ENCODE results near the gene WDR73. TPM values are rescaled to one million over a fixed set of nuclear protein-coding genes. Genes with fewer than 3 reads are reported as not detected.

Gene WDR73
- total and polyA plus RNA-seq, 10 of the 15 experiments (the other 5 are each of a cell fraction or from before 2014, with no cell fraction given), result 4.4 to 25.6 (median 16.3) TPM

DNA sequence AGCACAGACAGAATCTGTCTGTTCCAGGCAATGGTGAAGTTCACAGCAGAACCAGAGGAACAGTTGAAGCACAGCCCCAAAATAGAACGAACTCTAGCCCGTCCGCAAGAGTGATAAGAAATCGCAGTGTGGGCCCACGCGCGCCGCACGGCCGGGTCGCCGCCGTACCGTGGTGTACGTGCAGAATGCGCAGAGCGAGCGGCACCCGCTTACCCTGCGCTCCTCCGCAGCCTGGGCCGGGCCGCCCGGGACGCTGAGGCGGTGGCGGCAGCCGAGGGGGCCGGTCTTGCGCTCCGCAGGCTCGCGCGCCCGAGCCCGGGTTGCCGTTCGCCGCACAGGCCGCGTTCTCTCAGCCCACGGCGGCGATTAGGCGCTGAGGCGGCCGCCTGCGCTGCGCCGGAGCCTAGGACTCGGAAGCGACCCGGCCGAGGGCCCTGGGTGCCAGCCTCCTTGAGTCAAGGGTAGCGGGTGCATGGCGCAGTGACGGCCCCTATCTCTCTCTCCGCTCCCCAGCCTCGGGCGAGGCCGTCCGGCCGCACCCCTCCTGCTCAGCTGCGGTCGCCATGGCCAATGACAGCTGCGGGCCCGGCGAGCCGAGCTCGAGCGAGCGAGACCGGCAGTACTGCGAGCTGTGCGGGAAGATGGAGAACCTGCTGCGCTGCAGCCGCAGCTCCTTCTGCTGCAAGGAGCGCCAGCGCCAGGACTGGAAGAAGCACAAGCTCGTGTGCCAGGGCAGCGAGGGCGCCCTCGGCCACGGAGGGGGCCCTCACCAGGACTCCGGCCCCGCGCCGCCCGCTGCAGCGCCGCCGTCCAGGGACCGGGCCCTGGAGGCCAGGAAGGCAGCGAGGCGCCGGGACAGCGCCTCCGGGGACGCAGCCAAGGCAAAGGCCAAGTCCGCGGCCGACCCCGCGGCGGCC is 20.5 kb downstream of the WDR73 start (continued):
- TF ChIP-seq, protein P1, sequence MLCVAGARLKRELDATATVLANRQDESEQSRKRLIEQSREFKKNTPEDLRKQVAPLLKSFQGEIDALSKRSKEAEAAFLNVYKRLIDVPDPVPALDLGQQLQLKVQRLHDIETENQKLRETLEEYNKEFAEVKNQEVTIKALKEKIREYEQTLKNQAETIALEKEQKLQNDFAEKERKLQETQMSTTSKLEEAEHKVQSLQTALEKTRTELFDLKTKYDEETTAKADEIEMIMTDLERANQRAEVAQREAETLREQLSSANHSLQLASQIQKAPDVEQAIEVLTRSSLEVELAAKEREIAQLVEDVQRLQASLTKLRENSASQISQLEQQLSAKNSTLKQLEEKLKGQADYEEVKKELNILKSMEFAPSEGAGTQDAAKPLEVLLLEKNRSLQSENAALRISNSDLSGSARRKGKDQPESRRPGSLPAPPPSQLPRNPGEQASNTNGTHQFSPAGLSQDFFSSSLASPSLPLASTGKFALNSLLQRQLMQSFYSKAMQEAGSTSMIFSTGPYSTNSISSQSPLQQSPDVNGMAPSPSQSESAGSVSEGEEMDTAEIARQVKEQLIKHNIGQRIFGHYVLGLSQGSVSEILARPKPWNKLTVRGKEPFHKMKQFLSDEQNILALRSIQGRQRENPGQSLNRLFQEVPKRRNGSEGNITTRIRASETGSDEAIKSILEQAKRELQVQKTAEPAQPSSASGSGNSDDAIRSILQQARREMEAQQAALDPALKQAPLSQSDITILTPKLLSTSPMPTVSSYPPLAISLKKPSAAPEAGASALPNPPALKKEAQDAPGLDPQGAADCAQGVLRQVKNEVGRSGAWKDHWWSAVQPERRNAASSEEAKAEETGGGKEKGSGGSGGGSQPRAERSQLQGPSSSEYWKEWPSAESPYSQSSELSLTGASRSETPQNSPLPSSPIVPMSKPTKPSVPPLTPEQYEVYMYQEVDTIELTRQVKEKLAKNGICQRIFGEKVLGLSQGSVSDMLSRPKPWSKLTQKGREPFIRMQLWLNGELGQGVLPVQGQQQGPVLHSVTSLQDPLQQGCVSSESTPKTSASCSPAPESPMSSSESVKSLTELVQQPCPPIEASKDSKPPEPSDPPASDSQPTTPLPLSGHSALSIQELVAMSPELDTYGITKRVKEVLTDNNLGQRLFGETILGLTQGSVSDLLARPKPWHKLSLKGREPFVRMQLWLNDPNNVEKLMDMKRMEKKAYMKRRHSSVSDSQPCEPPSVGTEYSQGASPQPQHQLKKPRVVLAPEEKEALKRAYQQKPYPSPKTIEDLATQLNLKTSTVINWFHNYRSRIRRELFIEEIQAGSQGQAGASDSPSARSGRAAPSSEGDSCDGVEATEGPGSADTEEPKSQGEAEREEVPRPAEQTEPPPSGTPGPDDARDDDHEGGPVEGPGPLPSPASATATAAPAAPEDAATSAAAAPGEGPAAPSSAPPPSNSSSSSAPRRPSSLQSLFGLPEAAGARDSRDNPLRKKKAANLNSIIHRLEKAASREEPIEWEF (IDR thresholded peaks at IDR 0.05; ENCODE audit: insufficient replicate concordance, low read depth, low read length), result no peak
- TF ChIP-seq STAT1 (conservative IDR thresholded peaks at IDR 0.05) (no peak), YY1 (IDR thresholded peaks at IDR 0.05; ENCODE audit: low read depth, low read length) (no peak), MYC (IDR thresholded peaks at IDR 0.05; ENCODE audit: insufficient read depth, insufficient read length, insufficient replicate concordance, low read length, severe bottlenecking) (no peak), TARDBP (IDR thresholded peaks at IDR 0.05; ENCODE audit: borderline replicate concordance) (no peak), ZZZ3 (IDR thresholded peaks at IDR 0.05; ENCODE audit: control insufficient read depth, insufficient read length, low read depth) (no peak), NBN (IDR thresholded peaks at IDR 0.05) (no peak)
- TF ChIP-seq, protein P2, sequence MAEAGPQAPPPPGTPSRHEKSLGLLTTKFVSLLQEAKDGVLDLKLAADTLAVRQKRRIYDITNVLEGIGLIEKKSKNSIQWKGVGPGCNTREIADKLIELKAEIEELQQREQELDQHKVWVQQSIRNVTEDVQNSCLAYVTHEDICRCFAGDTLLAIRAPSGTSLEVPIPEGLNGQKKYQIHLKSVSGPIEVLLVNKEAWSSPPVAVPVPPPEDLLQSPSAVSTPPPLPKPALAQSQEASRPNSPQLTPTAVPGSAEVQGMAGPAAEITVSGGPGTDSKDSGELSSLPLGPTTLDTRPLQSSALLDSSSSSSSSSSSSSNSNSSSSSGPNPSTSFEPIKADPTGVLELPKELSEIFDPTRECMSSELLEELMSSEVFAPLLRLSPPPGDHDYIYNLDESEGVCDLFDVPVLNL (IDR thresholded peaks at IDR 0.05; ENCODE audit: low read depth, low read length), result no peak
- TF ChIP-seq, protein P3, sequence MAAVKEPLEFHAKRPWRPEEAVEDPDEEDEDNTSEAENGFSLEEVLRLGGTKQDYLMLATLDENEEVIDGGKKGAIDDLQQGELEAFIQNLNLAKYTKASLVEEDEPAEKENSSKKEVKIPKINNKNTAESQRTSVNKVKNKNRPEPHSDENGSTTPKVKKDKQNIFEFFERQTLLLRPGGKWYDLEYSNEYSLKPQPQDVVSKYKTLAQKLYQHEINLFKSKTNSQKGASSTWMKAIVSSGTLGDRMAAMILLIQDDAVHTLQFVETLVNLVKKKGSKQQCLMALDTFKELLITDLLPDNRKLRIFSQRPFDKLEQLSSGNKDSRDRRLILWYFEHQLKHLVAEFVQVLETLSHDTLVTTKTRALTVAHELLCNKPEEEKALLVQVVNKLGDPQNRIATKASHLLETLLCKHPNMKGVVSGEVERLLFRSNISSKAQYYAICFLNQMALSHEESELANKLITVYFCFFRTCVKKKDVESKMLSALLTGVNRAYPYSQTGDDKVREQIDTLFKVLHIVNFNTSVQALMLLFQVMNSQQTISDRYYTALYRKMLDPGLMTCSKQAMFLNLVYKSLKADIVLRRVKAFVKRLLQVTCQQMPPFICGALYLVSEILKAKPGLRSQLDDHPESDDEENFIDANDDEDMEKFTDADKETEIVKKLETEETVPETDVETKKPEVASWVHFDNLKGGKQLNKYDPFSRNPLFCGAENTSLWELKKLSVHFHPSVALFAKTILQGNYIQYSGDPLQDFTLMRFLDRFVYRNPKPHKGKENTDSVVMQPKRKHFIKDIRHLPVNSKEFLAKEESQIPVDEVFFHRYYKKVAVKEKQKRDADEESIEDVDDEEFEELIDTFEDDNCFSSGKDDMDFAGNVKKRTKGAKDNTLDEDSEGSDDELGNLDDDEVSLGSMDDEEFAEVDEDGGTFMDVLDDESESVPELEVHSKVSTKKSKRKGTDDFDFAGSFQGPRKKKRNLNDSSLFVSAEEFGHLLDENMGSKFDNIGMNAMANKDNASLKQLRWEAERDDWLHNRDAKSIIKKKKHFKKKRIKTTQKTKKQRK (IDR thresholded peaks at IDR 0.05; ENCODE audit: low read depth, low read length), result no peak
